Inflammatory macrophage treated with lipopolysaccharide for 4 hours (primary cell): ENCODE results near the gene GRB14.
"Not testable (repeated sequence)": the region's sequence is repeated elsewhere in the genome, so short reads cannot be mapped to it uniquely, and the experiment has no call there.

Experiments
- DNase-seq: peaks from one replicate; pipeline ENCODE4 v3.0.0-alpha.2; 2020

The GRB14 gene

GRCh38 chr2:164474873-164475272 lies 146.4 kb downstream of the GRB14 start:
- no peak for DNase-seq

GRCh38 chr2:164473021-164473420 lies 148.3 kb downstream of the GRB14 start:
- no peak for DNase-seq

GRCh38 chr2:164465047-164465446 lies 156.2 kb downstream of the GRB14 start:
- not testable (repeated sequence) for DNase-seq

- DNase-seq = no peak
Observed at GRCh38 chr2:164464376-164464775, 156.9 kb downstream of the GRB14 start.

GRCh38 chr2:164458792-164459191 lies 162.5 kb downstream of the GRB14 start:
- DNase-seq = no peak

GRCh38 chr2:164457271-164457670 lies 164.0 kb downstream of the GRB14 start:
- no peak for DNase-seq

GRCh38 chr2:164456619-164457018 lies 164.7 kb downstream of the GRB14 start:
- no peak for DNase-seq

- no peak for DNase-seq
Observed at GRCh38 chr2:164453656-164454305, 167.5 kb downstream of the GRB14 start.

GRCh38 chr2:164450278-164450677 lies 171.0 kb downstream of the GRB14 start:
- no peak for DNase-seq

GRCh38 chr2:164449706-164450105 lies 171.6 kb downstream of the GRB14 start:
- DNase-seq = no peak

- no peak for DNase-seq
Observed at GRCh38 chr2:164447660-164448059, 173.6 kb downstream of the GRB14 start.
